ENCODE measurements around the gene PHACTR3.

PHACTR3 gene

DNA sequence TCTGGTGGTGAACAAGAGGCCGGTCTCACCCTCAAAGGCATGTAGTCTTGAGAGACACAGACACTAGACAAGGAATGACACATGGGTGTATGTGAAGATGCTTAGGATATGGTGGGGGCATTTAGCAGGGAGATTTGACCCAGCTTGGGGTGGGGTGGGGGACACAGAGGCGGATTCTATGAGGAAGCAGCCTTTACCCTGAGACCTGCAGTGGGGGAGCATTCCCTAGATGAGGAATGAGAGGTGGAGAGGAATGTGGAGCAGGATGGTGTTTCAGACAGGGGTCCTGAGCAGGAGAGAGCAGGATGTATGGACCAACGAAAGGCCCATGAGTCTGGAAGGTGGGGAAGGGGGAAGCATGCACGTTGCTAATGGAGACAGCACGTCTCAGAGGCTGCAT, 57.8 kb downstream of the PHACTR3 start:
- Histone ChIP-seq H3K4me3 (ENCODE audit: low read length) (no peak overlapping the region), H3K9me3 (replicated peaks; ENCODE audit: insufficient read depth, low read length) (no peaks in the 10 kb centered on the region), H3K36me3 (replicated peaks; ENCODE audit: insufficient read depth, low read length) (no peaks in the 10 kb centered on the region), H3K9me2 (replicated peaks; ENCODE audit: insufficient read depth, low read length) (no peaks in the 10 kb centered on the region), H3K4me2 (ENCODE audit: low read depth, low read length) (no peak overlapping the region), H3K9ac (ENCODE audit: low read length) (no peak overlapping the region), H3K4me1 (ENCODE audit: low read length) (no peaks in the 10 kb centered on the region), H3F3A (ENCODE audit: insufficient read depth, low read length) (no peaks in the 10 kb centered on the region), H3K27ac (ENCODE audit: low read length) (no peak overlapping the region), H3K27me3 (replicated peaks; ENCODE audit: insufficient read depth, low read length) (peaks cover 55% of the 10 kb centered on the region), H2AFZ (ENCODE audit: low read length) (no peak overlapping the region), H3K79me2 (ENCODE audit: low read length) (no peaks in the 10 kb centered on the region), H4K20me1 (ENCODE audit: insufficient read depth, low read length) (no peaks in the 10 kb centered on the region)
- DNase-seq, result no peak
- TF ChIP-seq EZH2 (optimal IDR thresholded peaks at IDR 0.05; ENCODE audit: low read depth, low read length), result no peak
- TF ChIP-seq CTCF (IDR thresholded peaks at IDR 0.05; ENCODE audit: low read length), result no peak
- no peak for TF ChIP-seq EZH2phosphoT487 (IDR thresholded peaks at IDR 0.05; ENCODE audit: low read length)

DNA sequence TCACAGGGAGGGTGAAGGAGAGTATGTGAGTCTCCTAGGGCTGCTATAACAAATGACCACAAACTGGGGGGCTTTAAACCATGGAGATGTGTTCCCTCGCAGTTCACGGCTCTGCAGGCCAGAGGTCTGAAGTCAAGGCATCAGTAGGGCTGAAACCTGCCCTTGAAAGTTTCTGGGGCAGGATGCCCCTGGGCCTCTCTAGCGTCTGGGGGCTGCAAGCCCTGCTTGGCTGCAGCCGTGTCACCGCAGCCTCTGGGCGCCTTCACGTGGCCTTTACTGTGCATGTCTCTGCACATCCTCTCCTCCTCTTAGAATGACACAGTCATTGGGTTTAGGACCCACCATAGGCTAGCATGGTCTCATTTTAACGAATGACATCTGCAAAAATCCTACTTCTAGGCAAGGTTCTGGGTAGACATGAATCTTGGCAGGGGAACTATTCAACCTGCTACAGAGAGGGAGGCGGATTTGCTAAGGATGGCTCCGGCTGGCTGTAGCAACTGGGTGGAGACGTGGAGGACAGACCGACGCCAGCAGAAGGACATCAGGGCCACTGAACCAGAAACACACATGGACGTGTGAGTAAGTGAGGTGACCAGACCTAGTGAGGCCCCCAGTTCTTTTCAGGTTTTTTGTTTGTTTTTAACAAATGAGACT, 58.6 kb downstream of the PHACTR3 start:
- Histone ChIP-seq H3K27ac (ENCODE audit: low read length) (no peak overlapping the region), H3K79me2 (ENCODE audit: low read length) (no peaks in the 10 kb centered on the region), H2AFZ (ENCODE audit: low read length) (no peak overlapping the region), H3K36me3 (replicated peaks; ENCODE audit: insufficient read depth, low read length) (no peaks in the 10 kb centered on the region), H4K20me1 (ENCODE audit: insufficient read depth, low read length) (no peaks in the 10 kb centered on the region), H3K9me2 (replicated peaks; ENCODE audit: insufficient read depth, low read length) (no peaks in the 10 kb centered on the region), H3K27me3 (replicated peaks; ENCODE audit: insufficient read depth, low read length) (peaks cover 62% of the 10 kb centered on the region), H3K4me3 (ENCODE audit: low read length) (no peak overlapping the region), H3K9ac (ENCODE audit: low read length) (no peak overlapping the region), H3F3A (ENCODE audit: insufficient read depth, low read length) (no peaks in the 10 kb centered on the region), H3K4me1 (ENCODE audit: low read length) (no peaks in the 10 kb centered on the region), H3K9me3 (replicated peaks; ENCODE audit: insufficient read depth, low read length) (no peaks in the 10 kb centered on the region), H3K4me2 (ENCODE audit: low read depth, low read length) (no peak overlapping the region)
- no peak for TF ChIP-seq EZH2phosphoT487 (IDR thresholded peaks at IDR 0.05; ENCODE audit: low read length)
- TF ChIP-seq EZH2 (optimal IDR thresholded peaks at IDR 0.05; ENCODE audit: low read depth, low read length), result no peak
- no peak for TF ChIP-seq CTCF (IDR thresholded peaks at IDR 0.05; ENCODE audit: low read length)
- no peak for DNase-seq

DNA sequence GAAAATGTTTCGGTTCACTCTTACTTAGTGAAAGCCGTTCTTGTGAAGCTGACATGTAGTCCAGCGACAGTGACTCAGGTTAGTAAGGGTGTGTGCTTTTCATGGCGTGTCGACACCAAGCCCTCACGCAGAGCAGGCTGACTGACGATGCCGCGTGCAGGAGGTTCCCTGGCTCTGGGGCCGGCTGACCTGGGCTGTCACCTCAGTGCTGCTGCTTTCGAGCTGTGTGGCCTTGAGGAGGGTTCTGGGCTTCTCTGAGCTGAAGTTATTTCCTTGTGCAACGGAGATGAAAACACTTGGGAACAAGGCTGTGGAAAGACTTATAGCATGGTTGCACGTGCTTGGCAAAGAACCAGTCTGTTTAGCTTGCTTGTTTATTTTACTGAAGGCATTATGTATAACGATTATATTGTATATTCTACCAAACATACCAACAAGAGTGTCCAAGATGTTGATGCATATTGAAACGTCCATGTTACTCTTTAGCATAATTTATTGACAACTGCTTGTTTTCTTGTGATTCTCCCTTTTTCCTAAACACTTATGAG, 59.2 kb downstream of the PHACTR3 start:
- DNase-seq, result no peak
- Histone ChIP-seq H3K4me1 (ENCODE audit: low read length) (no peaks in the 10 kb centered on the region), H2AFZ (ENCODE audit: low read length) (no peak overlapping the region), H3K4me3 (ENCODE audit: low read length) (no peak overlapping the region), H3K27me3 (replicated peaks; ENCODE audit: insufficient read depth, low read length) (peaks cover 68% of the 10 kb centered on the region), H3K9ac (ENCODE audit: low read length) (no peak overlapping the region), H3K9me2 (replicated peaks; ENCODE audit: insufficient read depth, low read length) (no peaks in the 10 kb centered on the region), H3F3A (ENCODE audit: insufficient read depth, low read length) (no peaks in the 10 kb centered on the region), H4K20me1 (ENCODE audit: insufficient read depth, low read length) (no peaks in the 10 kb centered on the region), H3K36me3 (replicated peaks; ENCODE audit: insufficient read depth, low read length) (no peaks in the 10 kb centered on the region), H3K27ac (ENCODE audit: low read length) (no peak overlapping the region), H3K9me3 (replicated peaks; ENCODE audit: insufficient read depth, low read length) (no peaks in the 10 kb centered on the region), H3K79me2 (ENCODE audit: low read length) (no peaks in the 10 kb centered on the region), H3K4me2 (ENCODE audit: low read depth, low read length) (no peak overlapping the region)
- TF ChIP-seq CTCF (IDR thresholded peaks at IDR 0.05; ENCODE audit: low read length) (no peak), EZH2 (optimal IDR thresholded peaks at IDR 0.05; ENCODE audit: low read depth, low read length) (no peak), EZH2phosphoT487 (IDR thresholded peaks at IDR 0.05; ENCODE audit: low read length) (no peak)

All from MM.1S (cell line).